ENCODE measurements around the gene VASH1. TPM values are rescaled to one million over a fixed set of nuclear protein-coding genes. Genes with fewer than 3 reads are reported as not detected.

Gene VASH1
- total RNA-seq, 1 donor from 2014 or later = not detected

DNA sequence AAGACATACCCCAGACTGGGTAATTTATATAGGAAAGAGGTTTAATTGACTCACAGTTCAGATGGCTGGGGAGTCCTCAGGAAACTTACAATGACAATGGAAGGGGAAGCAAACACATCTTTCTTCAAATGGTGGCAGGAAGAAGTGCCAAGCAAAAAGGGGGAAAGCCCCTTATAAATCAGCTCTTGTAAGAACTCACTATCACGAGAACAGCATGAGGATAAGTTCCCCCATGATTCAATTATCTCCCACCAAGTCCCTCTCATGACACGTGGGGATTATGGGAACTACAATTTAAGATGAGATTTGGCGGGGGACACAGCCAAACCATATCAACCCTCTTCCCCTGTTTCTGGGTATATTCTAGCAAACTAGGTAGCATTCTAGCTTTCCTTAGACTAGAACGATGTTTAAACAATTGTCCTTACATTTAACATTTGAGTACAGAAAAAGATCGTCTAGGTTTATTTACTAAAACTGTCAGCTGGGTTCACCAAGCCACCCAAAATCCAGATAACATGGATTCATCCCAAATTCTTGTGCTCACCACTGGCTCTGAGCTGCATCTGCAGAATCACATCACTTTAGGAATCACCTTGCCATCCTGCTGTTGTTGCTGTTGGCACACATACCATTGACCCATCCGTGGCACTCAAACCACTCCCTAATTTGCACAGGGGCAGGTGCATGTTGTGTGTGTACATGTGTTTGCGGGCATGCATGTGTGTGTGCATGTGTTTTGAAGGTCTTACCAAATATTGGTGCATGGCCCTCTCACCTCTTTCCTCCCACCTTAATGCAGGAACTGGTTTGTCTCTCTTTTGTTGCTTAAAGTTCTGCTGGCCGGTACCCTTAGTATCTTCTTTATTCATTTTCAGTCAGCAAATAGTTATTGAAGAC, 36.4 kb upstream of the VASH1 start:
- no peak for FAIRE-seq
- Histone ChIP-seq H3K27me3 (ENCODE audit: control insufficient read depth, insufficient read depth, low read length) (no peaks in the 10 kb centered on the region), H3K4me3 (ENCODE audit: low read depth, low read length) (no peak overlapping the region)

DNA sequence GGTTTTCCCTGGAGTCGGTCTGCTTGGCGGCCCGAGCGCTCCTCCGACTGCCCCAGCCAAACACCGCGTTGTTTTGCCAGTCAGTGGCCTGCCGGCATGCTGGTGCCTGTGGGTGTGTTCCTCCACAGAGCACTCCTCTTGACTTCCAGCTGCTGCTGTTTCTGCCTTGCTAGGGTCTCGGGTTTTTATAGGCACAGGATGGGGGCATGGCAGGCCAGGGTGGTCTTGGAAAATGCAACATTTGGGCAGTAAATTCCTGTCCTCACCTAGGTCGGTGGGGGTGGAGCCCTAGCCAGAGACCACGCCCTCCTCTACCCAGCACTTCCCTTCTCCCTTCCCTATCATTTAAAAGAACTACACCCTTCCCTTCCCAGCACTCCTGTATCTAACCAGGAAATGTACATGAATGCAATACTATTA, 34.7 kb upstream of the VASH1 start:
- no peak for FAIRE-seq
- TF ChIP-seq, protein P1, sequence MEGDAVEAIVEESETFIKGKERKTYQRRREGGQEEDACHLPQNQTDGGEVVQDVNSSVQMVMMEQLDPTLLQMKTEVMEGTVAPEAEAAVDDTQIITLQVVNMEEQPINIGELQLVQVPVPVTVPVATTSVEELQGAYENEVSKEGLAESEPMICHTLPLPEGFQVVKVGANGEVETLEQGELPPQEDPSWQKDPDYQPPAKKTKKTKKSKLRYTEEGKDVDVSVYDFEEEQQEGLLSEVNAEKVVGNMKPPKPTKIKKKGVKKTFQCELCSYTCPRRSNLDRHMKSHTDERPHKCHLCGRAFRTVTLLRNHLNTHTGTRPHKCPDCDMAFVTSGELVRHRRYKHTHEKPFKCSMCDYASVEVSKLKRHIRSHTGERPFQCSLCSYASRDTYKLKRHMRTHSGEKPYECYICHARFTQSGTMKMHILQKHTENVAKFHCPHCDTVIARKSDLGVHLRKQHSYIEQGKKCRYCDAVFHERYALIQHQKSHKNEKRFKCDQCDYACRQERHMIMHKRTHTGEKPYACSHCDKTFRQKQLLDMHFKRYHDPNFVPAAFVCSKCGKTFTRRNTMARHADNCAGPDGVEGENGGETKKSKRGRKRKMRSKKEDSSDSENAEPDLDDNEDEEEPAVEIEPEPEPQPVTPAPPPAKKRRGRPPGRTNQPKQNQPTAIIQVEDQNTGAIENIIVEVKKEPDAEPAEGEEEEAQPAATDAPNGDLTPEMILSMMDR (IDR thresholded peaks at IDR 0.05; ENCODE audit: insufficient read depth, low read length, severe bottlenecking) = no peak
- no peaks in the 10 kb centered on the region for H3K36me3 ChIP-seq (ENCODE audit: control insufficient read depth, insufficient read depth, low read length)
- DNase-seq (ENCODE audit: low read depth) = no peak
- H3K4me3 ChIP-seq (ENCODE audit: low read depth, low read length) = no peak overlapping the region
- no peaks in the 10 kb centered on the region for H3K27me3 ChIP-seq (ENCODE audit: control insufficient read depth, insufficient read depth, low read length)

More for the DNA sequence above, 36.4 kb upstream of the VASH1 start:
- H3K36me3 ChIP-seq (ENCODE audit: control insufficient read depth, insufficient read depth, low read length) = no peaks in the 10 kb centered on the region
- TF ChIP-seq, protein P1 (IDR thresholded peaks at IDR 0.05; ENCODE audit: insufficient read depth, low read length, severe bottlenecking) = no peak
- no peak for DNase-seq (ENCODE audit: low read depth)

DNA sequence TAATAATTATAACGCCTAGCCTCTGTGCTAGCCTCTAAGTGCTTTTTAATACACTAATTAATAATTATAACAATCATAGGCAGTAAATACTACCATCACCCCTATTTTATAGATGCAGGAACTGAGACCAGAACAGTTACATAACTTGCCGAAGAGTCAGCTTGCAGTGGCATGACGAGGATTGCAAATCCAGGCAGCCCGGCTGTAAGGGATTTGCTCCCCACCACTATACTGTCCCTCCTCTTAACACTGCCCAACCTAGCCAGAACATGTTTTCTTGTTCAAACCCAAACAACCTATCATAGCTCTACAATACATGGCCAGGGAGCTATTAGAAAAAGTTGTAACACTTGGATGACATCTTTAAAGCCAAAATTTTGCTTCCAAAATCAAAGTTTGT, 33.9 kb upstream of the VASH1 start:
- FAIRE-seq (no peak), DNase-seq (ENCODE audit: low read depth) (no peak)
- Histone ChIP-seq H3K36me3 (ENCODE audit: control insufficient read depth, insufficient read depth, low read length) (no peaks in the 10 kb centered on the region), H3K27me3 (ENCODE audit: control insufficient read depth, insufficient read depth, low read length) (no peaks in the 10 kb centered on the region), H3K4me3 (ENCODE audit: low read depth, low read length) (no peak overlapping the region)
- TF ChIP-seq, protein P1 (IDR thresholded peaks at IDR 0.05; ENCODE audit: insufficient read depth, low read length, severe bottlenecking) = no peak

DNA sequence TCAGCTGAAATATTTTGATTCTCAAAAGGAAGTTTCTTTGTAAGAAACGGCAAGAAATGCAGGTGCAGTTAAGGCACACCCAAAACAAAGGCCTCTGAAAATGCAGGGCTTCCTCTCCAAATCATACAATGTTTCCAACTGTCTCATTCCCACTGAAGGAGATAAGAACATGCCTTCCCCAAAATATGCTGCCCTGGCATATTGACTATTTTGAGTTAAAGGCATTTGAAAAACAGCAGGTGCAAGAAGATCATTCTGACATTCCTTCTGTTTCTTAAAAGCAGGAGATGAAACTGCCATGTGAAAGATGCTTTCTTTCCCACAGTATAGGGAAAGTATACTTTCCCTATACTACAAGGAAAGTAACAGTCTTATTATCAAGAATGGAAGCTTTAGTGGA, 33.4 kb upstream of the VASH1 start:
- TF ChIP-seq, protein P1 (IDR thresholded peaks at IDR 0.05; ENCODE audit: insufficient read depth, low read length, severe bottlenecking) = no peak
- Histone ChIP-seq H3K27me3 (ENCODE audit: control insufficient read depth, insufficient read depth, low read length) (no peaks in the 10 kb centered on the region), H3K36me3 (ENCODE audit: control insufficient read depth, insufficient read depth, low read length) (no peaks in the 10 kb centered on the region), H3K4me3 (ENCODE audit: low read depth, low read length) (no peak overlapping the region)
- FAIRE-seq (no peak), DNase-seq (ENCODE audit: low read depth) (no peak)

DNA sequence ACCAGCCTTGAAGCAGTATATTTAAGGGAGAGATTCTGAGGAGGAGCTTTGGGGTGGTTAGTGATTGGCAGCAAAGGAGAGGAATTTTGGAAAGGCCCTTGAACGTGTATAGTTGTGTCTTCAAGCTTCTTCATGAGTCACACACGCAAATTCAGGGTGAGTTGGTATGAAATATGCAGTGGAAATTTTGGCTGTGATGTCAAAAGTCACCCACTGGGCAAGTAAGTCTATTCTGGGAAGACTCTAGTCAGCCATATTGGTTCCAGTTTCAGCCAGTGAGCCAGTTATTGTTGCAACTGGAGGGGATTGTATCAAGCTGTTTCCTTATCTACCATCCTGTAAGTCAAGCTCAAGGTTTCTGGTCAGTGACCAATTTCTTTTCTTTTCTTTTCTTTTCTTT, 32.0 kb upstream of the VASH1 start:
- no peaks in the 10 kb centered on the region for H3K27me3 ChIP-seq (ENCODE audit: control insufficient read depth, insufficient read depth, low read length)
- no peak for FAIRE-seq
- TF ChIP-seq, protein P1 (IDR thresholded peaks at IDR 0.05; ENCODE audit: insufficient read depth, low read length, severe bottlenecking) = no peak
- H3K4me3 ChIP-seq (ENCODE audit: low read depth, low read length) = no peak overlapping the region
- H3K36me3 ChIP-seq (ENCODE audit: control insufficient read depth, insufficient read depth, low read length) = no peaks in the 10 kb centered on the region
- no peak for DNase-seq (ENCODE audit: low read depth)

Measured in bronchial epithelial cell (primary cell).